ENCODE data around the gene SLC25A47.
"Not testable (repeated sequence)": the region's sequence is repeated elsewhere in the genome, so short reads cannot be mapped to it uniquely, and the experiment has no call there.

SLC25A47 gene

DNA sequence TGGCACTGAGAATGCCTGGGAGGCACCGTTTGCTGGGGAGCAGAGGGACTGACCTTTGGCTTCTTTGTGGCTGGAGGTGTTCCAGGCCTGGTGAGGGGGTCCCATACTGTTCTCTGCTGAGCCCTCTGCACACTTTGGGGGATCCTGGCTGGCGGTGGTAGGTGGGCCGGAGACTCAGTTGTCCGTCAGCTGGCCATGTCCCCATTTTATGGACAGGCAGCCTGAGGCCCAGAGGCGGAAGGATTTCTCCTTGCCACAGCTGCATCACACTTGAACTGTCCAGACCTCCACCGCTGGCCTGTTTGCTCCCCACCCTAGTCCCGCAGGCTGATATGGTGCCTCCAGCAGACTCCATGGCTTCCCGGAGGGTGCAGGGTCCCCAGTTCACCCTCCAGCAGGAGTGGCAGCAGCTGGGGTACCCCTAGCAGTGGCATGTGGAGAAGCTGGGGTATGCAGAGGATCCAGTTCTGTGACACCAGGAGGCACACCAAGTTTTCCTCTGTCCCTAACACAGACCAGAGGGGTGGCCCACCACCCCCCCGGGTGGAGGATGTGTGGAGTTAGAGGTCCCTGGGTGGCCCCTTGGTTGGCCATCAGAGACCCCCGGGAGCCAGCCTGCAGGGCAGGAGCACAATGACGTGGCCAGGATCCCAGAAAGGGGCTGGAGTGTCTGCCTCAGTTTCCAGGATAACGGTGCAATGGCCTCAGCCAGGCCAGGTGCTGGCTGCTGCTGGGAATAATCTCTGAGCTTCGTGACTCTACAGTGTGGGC lies 31.6 kb upstream of the SLC25A47 start:
- Histone ChIP-seq H3K27me3 (ENCODE audit: control insufficient read depth, insufficient read depth, low read length) (no peaks in the 10 kb centered on the region), H3K4me3 (ENCODE audit: low read depth, low read length) (no peak overlapping the region), H3K9me3 (ENCODE audit: control insufficient read depth, insufficient read depth, low read depth, low read length) (no peaks in the 10 kb centered on the region), H3K27ac (ENCODE audit: low read depth, low read length) (no peak overlapping the region), H3K9ac (ENCODE audit: low read length) (no peak overlapping the region), H3K4me1 (ENCODE audit: control insufficient read depth, insufficient read depth, low read length) (peaks cover 5% of the 10 kb centered on the region; the same call in 1 of the 2 replicates), H3K36me3 (ENCODE audit: control insufficient read depth, insufficient read depth, low read length) (peaks cover 61% of the 10 kb centered on the region)

DNA sequence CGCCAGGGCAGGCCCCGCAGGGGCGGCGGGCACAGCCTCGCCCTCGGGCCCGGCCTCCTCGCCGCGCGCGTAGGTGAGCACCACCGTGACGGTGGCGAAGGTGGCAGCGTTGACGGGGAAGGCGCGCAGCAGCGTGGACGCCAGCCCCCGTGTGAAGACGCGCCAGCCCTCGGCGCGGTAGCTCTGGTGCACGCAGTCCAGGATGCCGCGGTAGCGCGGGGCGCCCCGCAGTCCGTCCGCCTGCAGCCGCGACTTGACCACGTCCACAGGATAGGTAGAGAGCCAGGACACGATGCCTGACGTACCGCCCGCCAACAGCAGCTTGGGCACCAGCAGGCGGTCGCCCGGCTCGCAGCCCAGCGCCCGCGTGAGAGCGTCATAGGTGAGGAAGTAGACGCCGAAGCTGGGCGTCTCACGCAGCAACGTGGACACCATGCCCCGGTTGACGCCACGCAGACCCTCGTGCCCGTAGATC lies 30.8 kb upstream of the SLC25A47 start:
- Histone ChIP-seq H3K36me3 (ENCODE audit: control insufficient read depth, insufficient read depth, low read length) (peaks cover 66% of the 10 kb centered on the region), H3K9ac (ENCODE audit: low read length) (no peak overlapping the region), H3K4me1 (ENCODE audit: control insufficient read depth, insufficient read depth, low read length) (no peaks in the 10 kb centered on the region; the same call in 1 of the 2 replicates), H3K27me3 (ENCODE audit: control insufficient read depth, insufficient read depth, low read length) (no peaks in the 10 kb centered on the region), H3K27ac (ENCODE audit: low read depth, low read length) (no peak overlapping the region), H3K4me3 (ENCODE audit: low read depth, low read length) (no peak overlapping the region), H3K9me3 (ENCODE audit: control insufficient read depth, insufficient read depth, low read depth, low read length) (no peaks in the 10 kb centered on the region)

DNA sequence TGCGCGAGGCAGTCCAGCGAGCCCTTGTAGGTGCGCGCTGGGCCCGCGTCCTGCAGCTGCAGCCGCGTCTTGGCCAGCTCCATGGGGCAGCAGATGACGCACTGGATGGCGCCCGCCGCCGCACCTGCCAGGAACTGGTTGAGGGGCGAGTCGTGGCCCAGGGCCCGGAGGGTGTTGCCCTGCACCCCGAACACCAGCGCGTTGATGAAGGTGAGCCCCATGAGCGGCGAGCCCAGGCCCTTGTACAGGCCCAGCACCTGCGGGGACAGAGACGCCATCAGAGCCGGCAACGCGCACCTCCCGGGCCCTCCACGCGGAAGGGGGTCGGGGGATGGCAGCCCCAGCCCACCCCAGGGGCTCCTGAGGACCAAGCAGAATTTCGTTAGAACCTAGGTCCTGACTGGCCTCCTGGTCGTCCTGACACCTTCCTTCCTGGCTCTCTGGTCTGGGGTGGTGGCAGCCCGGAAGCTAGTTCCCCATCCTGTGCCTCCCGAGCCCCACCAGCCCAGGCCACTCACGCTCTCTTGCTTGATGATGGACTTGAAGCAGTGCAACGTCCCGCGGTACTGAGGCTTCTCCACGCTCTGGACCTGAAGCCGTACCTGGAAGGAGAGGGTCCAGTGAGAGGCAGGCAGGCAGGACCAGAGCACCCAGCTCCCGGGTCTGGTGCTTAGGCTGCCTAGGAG lies 30.2 kb upstream of the SLC25A47 start:
- Histone ChIP-seq H3K4me1 (ENCODE audit: control insufficient read depth, insufficient read depth, low read length) (no peaks in the 10 kb centered on the region; the same call in 1 of the 2 replicates), H3K27ac (ENCODE audit: low read depth, low read length) (no peak overlapping the region), H3K9ac (ENCODE audit: low read length) (no peak overlapping the region), H3K9me3 (ENCODE audit: control insufficient read depth, insufficient read depth, low read depth, low read length) (no peaks in the 10 kb centered on the region), H3K27me3 (ENCODE audit: control insufficient read depth, insufficient read depth, low read length) (no peaks in the 10 kb centered on the region), H3K4me3 (ENCODE audit: low read depth, low read length) (no peak overlapping the region), H3K36me3 (ENCODE audit: control insufficient read depth, insufficient read depth, low read length) (peaks cover 70% of the 10 kb centered on the region)

DNA sequence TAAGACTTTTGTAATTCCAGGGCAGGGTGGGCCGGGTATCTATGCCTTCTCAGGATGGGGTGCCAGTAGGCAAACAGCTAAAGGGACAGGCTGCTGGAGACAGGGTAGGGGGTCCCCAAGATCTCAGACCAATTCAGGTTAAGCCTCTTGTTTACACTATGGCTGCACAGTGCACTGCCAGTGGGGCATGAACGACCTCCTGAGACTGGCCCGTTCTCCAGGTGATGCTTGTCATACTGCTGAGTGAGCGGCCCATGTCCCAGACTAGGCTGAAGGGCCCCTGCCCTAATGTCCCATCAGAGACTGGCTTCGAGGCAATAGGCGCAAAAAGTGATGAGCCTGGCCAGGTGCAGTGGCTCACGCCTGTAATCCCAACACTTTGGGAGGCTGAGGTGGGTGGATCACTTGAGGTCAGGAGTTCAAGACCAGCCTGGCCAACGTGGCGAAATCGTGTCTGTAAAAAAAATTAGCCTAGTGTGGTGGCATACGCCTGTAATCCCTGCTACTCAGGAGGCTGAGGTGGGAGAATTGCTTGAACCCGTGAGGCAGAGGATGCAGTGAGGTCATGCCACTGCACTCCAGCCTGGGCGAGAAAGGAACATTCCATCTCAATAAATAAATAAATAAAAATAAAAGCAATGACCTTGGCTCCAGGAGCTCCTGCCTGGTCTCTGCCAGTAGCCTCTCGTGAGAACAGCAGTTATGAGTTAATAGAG lies 29.5 kb upstream of the SLC25A47 start:
- Histone ChIP-seq H3K9me3 (ENCODE audit: control insufficient read depth, insufficient read depth, low read depth, low read length) (no peaks in the 10 kb centered on the region), H3K4me3 (ENCODE audit: low read depth, low read length) (no peak overlapping the region), H3K4me1 (ENCODE audit: control insufficient read depth, insufficient read depth, low read length) (no peaks in the 10 kb centered on the region; the same call in 1 of the 2 replicates), H3K27ac (ENCODE audit: low read depth, low read length) (no peak overlapping the region), H3K36me3 (ENCODE audit: control insufficient read depth, insufficient read depth, low read length) (peaks cover 76% of the 10 kb centered on the region), H3K9ac (ENCODE audit: low read length) (no peak overlapping the region), H3K27me3 (ENCODE audit: control insufficient read depth, insufficient read depth, low read length) (no peaks in the 10 kb centered on the region)

DNA sequence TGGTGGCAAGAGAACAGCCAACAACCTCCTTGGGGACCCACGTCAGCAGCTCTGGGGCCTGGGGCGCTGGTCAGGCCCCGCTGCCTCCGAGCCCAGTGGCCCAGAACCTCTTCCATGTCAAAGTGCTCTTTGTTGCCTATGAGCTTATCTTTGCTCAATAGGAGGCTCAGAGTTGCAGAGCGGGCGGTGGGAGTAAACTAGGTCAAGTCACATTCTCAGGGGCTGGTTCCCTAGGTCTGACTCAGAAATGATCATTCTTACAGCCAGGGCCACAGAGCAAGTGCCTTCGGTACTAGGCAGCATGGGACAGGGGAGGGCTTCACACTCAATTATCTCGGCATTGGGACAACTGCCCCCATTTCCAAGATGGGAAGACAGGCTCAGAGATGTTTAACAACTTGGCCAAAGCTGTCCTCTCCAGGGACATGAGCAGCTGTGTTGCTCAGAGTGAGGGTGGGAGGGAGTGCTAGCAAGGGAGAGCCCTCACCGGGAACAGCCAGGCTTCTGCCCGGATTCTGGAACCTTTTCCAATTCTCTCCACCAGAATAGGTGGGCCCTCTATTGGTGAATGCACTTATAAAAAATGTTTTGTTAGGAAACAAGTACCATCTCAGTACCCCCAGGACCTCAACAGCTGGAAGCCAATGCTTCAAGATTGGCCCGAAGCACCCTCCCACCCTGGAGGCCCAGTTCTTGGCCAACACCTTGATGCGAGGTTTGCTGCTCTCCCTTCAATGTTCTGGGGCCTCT lies 28.8 kb upstream of the SLC25A47 start:
- Histone ChIP-seq H3K36me3 (ENCODE audit: control insufficient read depth, insufficient read depth, low read length) (peaks cover 76% of the 10 kb centered on the region), H3K27ac (ENCODE audit: low read depth, low read length) (no peak overlapping the region), H3K9me3 (ENCODE audit: control insufficient read depth, insufficient read depth, low read depth, low read length) (no peaks in the 10 kb centered on the region), H3K9ac (ENCODE audit: low read length) (no peak overlapping the region), H3K4me1 (ENCODE audit: control insufficient read depth, insufficient read depth, low read length) (no peaks in the 10 kb centered on the region; the same call in 1 of the 2 replicates), H3K27me3 (ENCODE audit: control insufficient read depth, insufficient read depth, low read length) (no peaks in the 10 kb centered on the region), H3K4me3 (ENCODE audit: low read depth, low read length) (no peak overlapping the region)

DNA sequence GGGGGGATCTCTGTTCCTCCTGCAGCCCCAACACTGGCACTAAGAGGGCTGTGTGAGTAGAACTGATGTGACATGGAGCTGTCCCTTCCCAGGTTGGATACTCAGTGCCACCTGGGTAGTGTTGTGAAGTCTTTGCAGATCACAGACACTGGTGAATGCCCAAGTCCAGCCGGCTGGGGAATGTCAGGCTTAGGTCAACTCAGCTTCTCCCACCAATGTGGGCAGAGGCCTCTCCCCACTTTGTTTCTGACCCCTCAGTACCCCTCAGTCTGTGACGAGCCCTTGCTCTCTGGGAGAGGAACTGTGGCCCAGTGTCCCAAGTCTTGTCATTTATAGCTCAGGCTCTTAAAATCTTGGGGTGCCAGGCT lies 28.2 kb upstream of the SLC25A47 start:
- peaks cover 77% of the 10 kb centered on the region for H3K36me3 ChIP-seq (ENCODE audit: control insufficient read depth, insufficient read depth, low read length)
- H3K9me3 ChIP-seq (ENCODE audit: control insufficient read depth, insufficient read depth, low read depth, low read length) = no peaks in the 10 kb centered on the region
- no peak overlapping the region for H3K4me3 ChIP-seq (ENCODE audit: low read depth, low read length)
- no peak overlapping the region for H3K9ac ChIP-seq (ENCODE audit: low read length)
- H3K4me1 ChIP-seq (ENCODE audit: control insufficient read depth, insufficient read depth, low read length) = no peaks in the 10 kb centered on the region; the same call in 1 of the 2 replicates
- H3K27me3 ChIP-seq (ENCODE audit: control insufficient read depth, insufficient read depth, low read length) = no peaks in the 10 kb centered on the region
- H3K27ac ChIP-seq (ENCODE audit: low read depth, low read length) = no peak overlapping the region

DNA sequence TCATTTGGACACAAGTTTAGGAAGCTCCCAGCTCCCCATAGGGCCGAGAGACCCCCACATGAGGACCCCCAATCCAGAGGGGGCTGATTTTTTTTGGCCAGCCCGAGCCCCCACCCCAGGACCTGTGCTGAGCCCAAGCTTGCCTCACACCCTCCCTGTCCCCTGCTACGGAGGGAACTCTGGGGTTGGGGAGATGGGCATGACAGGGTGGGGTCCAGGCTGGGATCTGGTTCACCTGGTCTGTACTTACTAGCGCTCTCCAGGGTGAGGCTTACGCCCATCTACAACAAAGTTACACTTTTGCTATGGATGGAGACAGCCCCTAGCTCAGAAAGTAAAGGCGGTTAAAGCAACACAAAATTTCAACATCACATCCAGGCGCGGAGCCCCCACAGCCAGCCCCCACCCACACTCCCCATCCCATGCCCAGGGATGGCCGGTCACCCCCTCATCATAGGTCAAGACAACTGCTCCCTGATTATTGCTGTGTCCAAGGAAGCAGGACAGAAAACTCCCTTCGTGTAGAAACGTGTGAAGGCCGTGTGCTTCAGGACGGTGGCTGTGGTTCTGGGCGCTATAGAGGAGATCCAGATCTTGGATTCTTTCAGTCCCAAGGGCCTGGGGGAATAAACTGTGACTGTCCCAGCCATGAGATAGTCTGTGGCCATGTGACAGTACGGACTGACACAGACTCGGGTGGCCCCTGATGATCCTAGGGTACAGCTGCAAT lies 27.6 kb upstream of the SLC25A47 start:
- Histone ChIP-seq H3K27me3 (ENCODE audit: control insufficient read depth, insufficient read depth, low read length) (no peaks in the 10 kb centered on the region), H3K36me3 (ENCODE audit: control insufficient read depth, insufficient read depth, low read length) (peaks cover 73% of the 10 kb centered on the region), H3K9me3 (ENCODE audit: control insufficient read depth, insufficient read depth, low read depth, low read length) (no peaks in the 10 kb centered on the region), H3K4me1 (ENCODE audit: control insufficient read depth, insufficient read depth, low read length) (no peaks in the 10 kb centered on the region; the same call in 1 of the 2 replicates), H3K9ac (ENCODE audit: low read length) (no peak overlapping the region), H3K27ac (ENCODE audit: low read depth, low read length) (no peak overlapping the region), H3K4me3 (ENCODE audit: low read depth, low read length) (no peak overlapping the region)

DNA sequence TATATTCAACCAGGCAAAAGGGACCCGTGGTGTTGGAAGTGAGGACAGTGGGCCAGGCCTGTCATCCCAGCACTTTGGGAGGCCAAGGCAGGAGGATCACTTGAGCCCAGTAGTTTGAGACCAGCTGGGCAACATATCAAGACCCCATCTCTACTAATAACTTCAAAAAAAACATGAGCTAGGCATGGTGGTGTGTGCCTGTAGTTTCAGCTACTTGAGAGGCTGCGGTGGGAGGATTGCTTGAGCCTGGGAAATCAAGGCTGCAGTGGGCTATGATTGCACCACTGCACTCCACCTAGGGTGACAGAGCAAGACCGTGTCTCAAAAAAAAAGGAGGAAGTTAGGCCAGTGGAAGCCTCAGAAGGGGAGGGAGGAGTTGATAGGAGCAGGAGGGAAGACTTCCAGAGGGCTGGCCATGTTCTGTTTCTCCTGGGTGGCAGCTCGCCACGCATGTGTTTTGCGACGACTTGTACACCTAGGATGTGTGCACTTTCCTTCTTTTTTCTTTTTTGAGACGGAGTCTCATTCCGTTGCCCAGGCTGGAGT lies 27.0 kb upstream of the SLC25A47 start:
- Histone ChIP-seq H3K27me3 (ENCODE audit: control insufficient read depth, insufficient read depth, low read length) (no peaks in the 10 kb centered on the region), H3K4me1 (ENCODE audit: control insufficient read depth, insufficient read depth, low read length) (no peaks in the 10 kb centered on the region), H3K9me3 (ENCODE audit: control insufficient read depth, insufficient read depth, low read depth, low read length) (no peaks in the 10 kb centered on the region), H3K36me3 (ENCODE audit: control insufficient read depth, insufficient read depth, low read length) (peaks cover 67% of the 10 kb centered on the region), H3K9ac (ENCODE audit: low read length) (no peak overlapping the region), H3K27ac (ENCODE audit: low read depth, low read length) (no peak overlapping the region), H3K4me3 (ENCODE audit: low read depth, low read length) (no peak overlapping the region)

DNA sequence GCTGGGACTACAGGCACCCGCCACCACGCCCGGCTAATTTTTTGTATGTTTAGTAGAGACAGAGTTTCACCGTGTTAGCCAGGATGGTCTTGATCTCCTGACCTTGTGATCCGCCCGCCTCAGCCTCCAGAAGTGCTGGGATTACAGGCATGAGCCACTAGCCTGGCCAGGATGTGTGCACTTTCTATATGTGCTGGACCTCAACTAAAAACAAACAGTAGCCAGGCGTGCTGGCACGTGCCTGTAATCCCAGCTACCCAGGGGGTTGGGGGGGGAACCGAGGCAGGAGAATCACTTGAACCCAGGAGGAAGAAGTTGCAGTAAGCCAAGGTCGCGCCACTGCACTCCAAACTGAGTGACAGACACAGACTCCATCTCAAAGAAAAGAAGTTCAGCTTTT lies 26.4 kb upstream of the SLC25A47 start:
- H3K4me3 ChIP-seq (ENCODE audit: low read depth, low read length); H3K27ac ChIP-seq (ENCODE audit: low read depth, low read length); H3K9ac ChIP-seq (ENCODE audit: low read length); H3K27me3 ChIP-seq (ENCODE audit: control insufficient read depth, insufficient read depth, low read length); H3K4me1 ChIP-seq (ENCODE audit: control insufficient read depth, insufficient read depth, low read length); H3K9me3 ChIP-seq (ENCODE audit: control insufficient read depth, insufficient read depth, low read depth, low read length): not testable (repeated sequence)
- peaks cover 61% of the 10 kb centered on the region for H3K36me3 ChIP-seq (ENCODE audit: control insufficient read depth, insufficient read depth, low read length)
